ENCODE measurements around the gene PAPSS2.
"Not testable (repeated sequence)": the region's sequence is repeated elsewhere in the genome, so short reads cannot be mapped to it uniquely, and the experiment has no call there.

The PAPSS2 gene

DNA sequence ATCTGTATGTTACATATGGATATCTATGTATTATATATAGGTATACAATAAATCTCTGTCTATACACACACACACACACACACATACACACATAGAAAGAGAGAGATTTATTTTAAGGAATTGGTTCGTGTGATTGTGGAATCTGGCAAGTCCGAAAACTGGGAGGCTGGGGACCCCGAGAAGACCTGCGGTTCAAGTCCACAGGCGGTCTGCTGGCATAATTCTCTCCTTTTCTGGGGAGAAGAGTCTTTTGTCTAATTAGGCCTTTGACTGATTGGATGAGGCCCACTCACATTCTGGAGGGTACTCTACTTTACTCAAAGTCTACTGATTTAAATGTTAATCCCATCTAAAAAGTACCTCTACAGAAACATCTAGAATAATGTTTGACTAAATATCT is 65.1 kb downstream of the PAPSS2 start:
- Histone ChIP-seq H3K9me3 (ENCODE audit: severe bottlenecking) (no peaks in the 10 kb centered on the region), H3K27ac (no peak overlapping the region), H3K4me3 (ENCODE audit: low read depth, low read length) (no peak overlapping the region), H3K36me3 (no peaks in the 10 kb centered on the region), H3K27me3 (ENCODE audit: insufficient read depth, low read depth, severe bottlenecking) (no peaks in the 10 kb centered on the region)
- no peak for TF ChIP-seq CTCF (IDR thresholded peaks at IDR 0.05; ENCODE audit: low read depth, low read length)
- no peak for DNase-seq

DNA sequence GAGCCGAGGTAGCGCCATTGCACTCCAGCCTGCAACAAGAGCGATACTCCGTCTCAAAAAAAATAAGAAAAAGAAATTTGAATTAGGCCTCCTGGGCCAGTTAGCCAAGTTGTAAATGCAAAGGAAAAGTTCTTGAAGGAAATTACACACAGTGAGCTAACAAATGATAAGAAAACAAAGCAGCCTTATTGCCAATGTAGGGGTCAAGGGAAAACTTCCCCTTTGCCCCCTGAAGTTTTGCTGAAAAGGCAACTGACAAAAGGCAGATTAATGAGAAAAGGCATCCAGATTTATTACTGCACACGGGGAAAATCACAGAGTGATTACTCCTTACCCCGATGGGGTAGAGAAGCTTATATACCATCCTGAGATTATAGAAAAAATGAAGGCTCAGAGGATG is 70.3 kb downstream of the PAPSS2 start:
- Histone ChIP-seq H3K9me3 (ENCODE audit: severe bottlenecking) (no peaks in the 10 kb centered on the region), H3K27me3 (ENCODE audit: insufficient read depth, low read depth, severe bottlenecking) (no peaks in the 10 kb centered on the region), H3K4me3 (ENCODE audit: low read depth, low read length) (no peak overlapping the region), H3K27ac (no peak overlapping the region), H3K36me3 (no peaks in the 10 kb centered on the region)
- no peak for TF ChIP-seq CTCF (IDR thresholded peaks at IDR 0.05; ENCODE audit: low read depth, low read length)
- DNase-seq, result no peak

DNA sequence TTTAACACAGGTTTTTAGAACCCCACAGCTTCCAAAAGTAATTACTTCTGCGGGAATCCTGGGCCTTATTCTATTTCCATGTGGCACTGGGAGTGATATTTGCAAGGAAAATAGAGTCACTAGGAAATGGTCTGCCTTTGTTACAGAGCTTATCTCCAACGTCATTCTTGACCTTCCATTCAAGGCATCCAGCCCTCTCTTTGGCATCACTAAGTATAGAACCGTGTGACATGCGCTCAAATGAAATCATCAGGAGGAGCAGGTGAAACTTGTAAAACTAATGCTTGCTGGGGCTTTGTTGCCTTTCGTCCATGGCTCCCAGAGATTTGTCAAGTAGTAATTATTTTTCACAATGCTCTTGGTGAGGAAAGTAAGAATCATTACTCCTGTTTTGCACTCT is 73.4 kb downstream of the PAPSS2 start:
- TF ChIP-seq CTCF (IDR thresholded peaks at IDR 0.05; ENCODE audit: low read depth, low read length), result no peak
- no peak overlapping the region for H3K4me3 ChIP-seq (ENCODE audit: low read depth, low read length)
- no peak for DNase-seq
- no peaks in the 10 kb centered on the region for H3K36me3 ChIP-seq
- no peaks in the 10 kb centered on the region for H3K9me3 ChIP-seq (ENCODE audit: severe bottlenecking)
- no peaks in the 10 kb centered on the region for H3K27me3 ChIP-seq (ENCODE audit: insufficient read depth, low read depth, severe bottlenecking)
- no peak overlapping the region for H3K27ac ChIP-seq

DNA sequence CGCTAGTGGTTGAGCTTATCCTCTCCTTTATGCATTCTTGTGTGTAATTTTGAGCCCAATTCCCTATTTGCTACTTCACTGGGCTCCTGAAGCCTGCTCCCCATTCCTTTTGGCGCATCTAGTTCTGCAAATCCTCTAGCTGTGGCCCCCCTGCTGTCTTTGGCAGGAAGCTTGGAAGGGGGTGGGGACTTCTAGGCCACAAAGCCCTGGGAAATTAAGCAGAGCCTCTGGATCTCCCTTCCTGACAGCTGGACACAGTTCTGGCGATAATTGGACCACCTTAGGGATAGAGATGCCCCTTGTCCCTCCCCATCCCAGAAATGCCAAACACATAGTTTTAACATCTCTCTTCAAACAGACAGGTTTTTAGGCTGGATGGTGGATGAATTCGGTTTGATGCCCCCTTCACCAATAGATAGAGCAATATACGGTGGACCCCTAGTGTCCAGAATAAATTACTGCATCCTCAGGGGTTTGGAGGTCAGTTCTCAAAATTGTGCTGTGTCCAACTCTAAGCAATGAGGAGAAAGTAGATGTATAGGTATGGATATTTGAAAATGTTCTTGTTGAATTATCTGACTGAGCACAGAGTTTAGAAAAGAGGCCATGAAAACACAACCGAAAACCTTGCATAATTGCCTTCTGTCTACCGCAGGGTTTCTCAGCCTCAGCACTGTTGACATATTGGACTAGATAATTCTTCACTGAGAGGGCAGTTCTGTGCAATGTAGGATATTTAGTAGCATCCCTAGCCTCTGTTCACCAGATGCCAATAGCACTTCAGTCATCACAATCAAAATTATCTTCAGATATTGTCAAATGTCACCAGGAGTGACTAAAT is 75.5 kb downstream of the PAPSS2 start:
- peak; percentile 61 for TF ChIP-seq CTCF (IDR thresholded peaks at IDR 0.05; ENCODE audit: low read depth, low read length)
- no peaks in the 10 kb centered on the region for H3K27me3 ChIP-seq (ENCODE audit: insufficient read depth, low read depth, severe bottlenecking)
- H3K27ac ChIP-seq, result no peak overlapping the region
- H3K4me3 ChIP-seq (ENCODE audit: low read depth, low read length), result peak overlapping the region; percentile 32
- no peaks in the 10 kb centered on the region for H3K9me3 ChIP-seq (ENCODE audit: severe bottlenecking)
- DNase-seq, result peak; percentile 66
- H3K36me3 ChIP-seq, result no peaks in the 10 kb centered on the region

GRCh38 chr10:87738253-87738652 is 78.6 kb downstream of the PAPSS2 start:
- H3K36me3 ChIP-seq; H3K4me3 ChIP-seq (ENCODE audit: low read depth, low read length); H3K27me3 ChIP-seq (ENCODE audit: insufficient read depth, low read depth, severe bottlenecking); H3K27ac ChIP-seq; DNase-seq; H3K9me3 ChIP-seq (ENCODE audit: severe bottlenecking): not testable (repeated sequence)

DNA sequence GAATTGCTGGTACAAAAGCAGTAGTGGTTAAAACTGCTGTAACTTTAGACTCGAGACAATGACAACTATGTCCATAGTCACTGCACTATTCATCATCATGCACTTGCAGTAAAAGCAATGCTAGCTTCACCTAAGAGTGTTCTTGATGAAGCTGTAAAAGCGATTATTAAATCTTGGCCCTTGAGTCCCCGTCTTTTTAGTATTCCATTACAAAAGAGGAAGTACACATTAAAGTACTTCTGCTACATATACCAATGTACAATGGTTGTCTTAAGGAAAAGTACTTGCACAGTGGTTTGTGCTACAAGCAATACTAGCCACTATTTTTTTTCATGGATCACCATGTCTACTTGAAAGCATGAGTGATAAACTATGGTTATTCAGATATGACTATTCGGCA is 80.0 kb downstream of the PAPSS2 start:
- Histone ChIP-seq H3K27me3 (ENCODE audit: insufficient read depth, low read depth, severe bottlenecking) (no peaks in the 10 kb centered on the region), H3K4me3 (ENCODE audit: low read depth, low read length) (no peak overlapping the region), H3K27ac (no peak overlapping the region), H3K9me3 (ENCODE audit: severe bottlenecking) (no peaks in the 10 kb centered on the region), H3K36me3 (no peaks in the 10 kb centered on the region)
- DNase-seq, result no peak
- no peak for TF ChIP-seq CTCF (IDR thresholded peaks at IDR 0.05; ENCODE audit: low read depth, low read length)

All from WERI-Rb-1 (cell line).